ENCODE measurements around the gene COLGALT1.

DNA sequence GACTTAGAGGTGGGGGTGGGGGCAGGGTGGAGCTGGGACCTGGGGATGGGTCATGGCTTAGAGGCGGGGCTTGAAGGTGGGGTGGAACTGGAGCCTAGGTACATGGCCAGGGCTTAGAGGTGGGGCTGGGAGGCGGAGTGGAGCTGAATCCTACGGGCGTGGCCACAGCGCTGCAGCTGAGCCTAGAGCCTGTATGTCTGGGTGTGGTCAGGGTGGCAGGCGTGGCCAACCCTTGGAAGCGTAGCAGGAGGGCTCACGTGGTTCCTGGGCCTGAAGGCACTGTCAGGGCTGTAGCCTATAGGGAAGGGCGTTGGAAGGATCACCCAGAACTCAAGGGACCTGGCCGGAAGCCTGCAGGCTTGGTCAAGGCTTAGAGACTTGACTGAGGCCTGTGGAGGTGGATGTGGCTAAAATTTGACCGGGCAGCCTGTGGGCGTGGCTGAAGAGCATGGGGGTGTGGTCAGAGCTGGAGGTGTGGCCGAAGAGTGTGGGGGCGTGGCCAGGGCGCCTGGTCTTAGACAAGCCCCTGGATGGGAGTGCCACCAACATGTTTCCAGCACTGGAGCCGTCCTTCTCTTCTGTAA, 24.3 kb downstream of the COLGALT1 start:
- TF ChIP-seq CEBPB (IDR thresholded peaks at IDR 0.05; ENCODE audit: borderline replicate concordance in 1 of 2, low read depth in 2 of 2, low read length in 2 of 2) (no peak), SRF (IDR thresholded peaks at IDR 0.05; ENCODE audit: low read depth in 2 of 2, low read length in 2 of 2) (no peak), POLR2A (IDR thresholded peaks at IDR 0.05; ENCODE audit: low read depth, low read length) (no peak; the same call in 1 of the 2 replicates), SUZ12 (IDR thresholded peaks at IDR 0.05; ENCODE audit: unreplicated experiment) (no peak), HCFC1 (IDR thresholded peaks at IDR 0.05; ENCODE audit: low read length) (no peak), KDM1A (IDR thresholded peaks at IDR 0.05; ENCODE audit: borderline replicate concordance) (no peak)
- TF ChIP-seq, protein P1, sequence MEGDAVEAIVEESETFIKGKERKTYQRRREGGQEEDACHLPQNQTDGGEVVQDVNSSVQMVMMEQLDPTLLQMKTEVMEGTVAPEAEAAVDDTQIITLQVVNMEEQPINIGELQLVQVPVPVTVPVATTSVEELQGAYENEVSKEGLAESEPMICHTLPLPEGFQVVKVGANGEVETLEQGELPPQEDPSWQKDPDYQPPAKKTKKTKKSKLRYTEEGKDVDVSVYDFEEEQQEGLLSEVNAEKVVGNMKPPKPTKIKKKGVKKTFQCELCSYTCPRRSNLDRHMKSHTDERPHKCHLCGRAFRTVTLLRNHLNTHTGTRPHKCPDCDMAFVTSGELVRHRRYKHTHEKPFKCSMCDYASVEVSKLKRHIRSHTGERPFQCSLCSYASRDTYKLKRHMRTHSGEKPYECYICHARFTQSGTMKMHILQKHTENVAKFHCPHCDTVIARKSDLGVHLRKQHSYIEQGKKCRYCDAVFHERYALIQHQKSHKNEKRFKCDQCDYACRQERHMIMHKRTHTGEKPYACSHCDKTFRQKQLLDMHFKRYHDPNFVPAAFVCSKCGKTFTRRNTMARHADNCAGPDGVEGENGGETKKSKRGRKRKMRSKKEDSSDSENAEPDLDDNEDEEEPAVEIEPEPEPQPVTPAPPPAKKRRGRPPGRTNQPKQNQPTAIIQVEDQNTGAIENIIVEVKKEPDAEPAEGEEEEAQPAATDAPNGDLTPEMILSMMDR (IDR thresholded peaks at IDR 0.05 in 2 of 3, conservative IDR thresholded peaks at IDR 0.05 in 1 of 3; ENCODE audit: control insufficient read depth in 2 of 3, extremely low read depth in 1 of 3, insufficient read depth in 1 of 3, low read depth in 3 of 3, low read length in 3 of 3), result no peak

Measured in GM12878 (cell line).